ENCODE results near the gene IPO11. TPM values are rescaled to one million over a fixed set of nuclear protein-coding genes. Genes with fewer than 3 reads are reported as not detected.

IPO11 gene
- total and polyA plus RNA-seq, 2 of the 13 experiments (the other 11 are each of a cell fraction or from before 2014, with no cell fraction given), result 13.9 to 24.4 TPM

DNA sequence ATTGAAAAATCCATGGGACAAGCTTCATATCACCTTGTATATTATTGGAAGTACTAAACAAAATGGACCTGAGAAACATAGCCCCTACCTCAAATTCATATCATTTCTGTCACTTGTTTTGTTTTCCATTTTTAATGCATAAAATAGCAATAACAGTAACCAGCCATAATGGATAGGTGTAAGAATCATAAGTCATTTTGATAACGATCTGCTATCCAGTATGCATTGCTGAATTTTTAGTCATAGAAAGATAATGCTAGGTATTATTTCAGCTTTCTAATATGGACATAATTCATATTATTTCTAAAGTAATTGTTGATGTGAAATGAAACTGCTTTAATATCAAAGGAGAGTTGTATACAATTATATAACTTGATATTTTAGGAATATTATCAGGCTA is 164.9 kb downstream of the IPO11 start:
- FAIRE-seq (no peak), DNase-seq (ENCODE audit: low spot score) (no peak), ATAC-seq (no peak)
- Histone ChIP-seq H3K36me3 (replicated peaks in 1 of 2; ENCODE audit: control insufficient read depth in 1 of 2, insufficient read depth in 2 of 2, low read length in 2 of 2) (peaks cover 0 to 17% of the 10 kb centered on the region in 2 experiments; a peak in 4 of 5 replicates), H3K9ac (ENCODE audit: insufficient read depth, low read depth, low read length) (no peak overlapping the region), H3K4me3 (replicated peaks in 1 of 3; ENCODE audit: insufficient read depth in 1 of 3, low read depth in 2 of 3, low read length in 3 of 3) (no peak overlapping the region), H3K4me2 (ENCODE audit: low read depth, low read length) (no peak overlapping the region), H3K27ac (ENCODE audit: extremely low read length, insufficient read depth, low read length) (no peak overlapping the region), H3K9me3 (ENCODE audit: low read length) (no peaks in the 10 kb centered on the region), H3K79me2 (ENCODE audit: insufficient read depth, low read length) (no peaks in the 10 kb centered on the region), H3K27me3 (ENCODE audit: control insufficient read depth in 1 of 2, insufficient read depth in 2 of 2, low read length in 2 of 2) (no peaks in the 10 kb centered on the region), H4K20me1 (ENCODE audit: insufficient read depth, low read length) (no peaks in the 10 kb centered on the region), H2AFZ (ENCODE audit: low read length) (no peak overlapping the region), H3K4me1 (ENCODE audit: insufficient read depth, low read length) (no peaks in the 10 kb centered on the region)
- intact Hi-C loops (cut with micrococcal nuclease; ENCODE audit: unreplicated experiment), result no loop called here
- BruUV-seq (replicated peaks), result no TSS peak
- TF ChIP-seq CCDC6 (CRISPR knock-in tag; IDR thresholded peaks at IDR 0.05) (no peak), DR1 (CRISPR knock-in tag; IDR thresholded peaks at IDR 0.05) (no peak), CREM (IDR thresholded peaks at IDR 0.05) (no peak), CREM (CRISPR knock-in tag; IDR thresholded peaks at IDR 0.05) (no peak), ZNF253 (CRISPR knock-in tag; IDR thresholded peaks at IDR 0.05; ENCODE audit: borderline replicate concordance) (no peak), KLF9 (CRISPR knock-in tag; IDR thresholded peaks at IDR 0.05; ENCODE audit: low read depth) (no peak), SMARCE1 (IDR thresholded peaks at IDR 0.05; ENCODE audit: borderline replicate concordance) (no peak), ZSCAN12 (CRISPR knock-in tag; IDR thresholded peaks at IDR 0.05) (no peak), SCMH1 (CRISPR knock-in tag; IDR thresholded peaks at IDR 0.05; ENCODE audit: borderline replicate concordance) (no peak), ATRX (CRISPR knock-in tag; IDR thresholded peaks at IDR 0.05; ENCODE audit: borderline replicate concordance) (no peak), MED13 (CRISPR knock-in tag; IDR thresholded peaks at IDR 0.05) (no peak), ZNF260 (CRISPR knock-in tag; IDR thresholded peaks at IDR 0.05; ENCODE audit: borderline replicate concordance, low read depth) (no peak), ZNF670 (CRISPR knock-in tag; IDR thresholded peaks at IDR 0.05; ENCODE audit: borderline replicate concordance) (no peak), ZNF549 (CRISPR knock-in tag; IDR thresholded peaks at IDR 0.05) (no peak), MAZ (IDR thresholded peaks at IDR 0.05; ENCODE audit: borderline replicate concordance, low read depth, low read length) (no peak), MAZ (CRISPR knock-in tag; IDR thresholded peaks at IDR 0.05; ENCODE audit: low read depth) (no peak)
- TF ChIP-seq, protein P1, sequence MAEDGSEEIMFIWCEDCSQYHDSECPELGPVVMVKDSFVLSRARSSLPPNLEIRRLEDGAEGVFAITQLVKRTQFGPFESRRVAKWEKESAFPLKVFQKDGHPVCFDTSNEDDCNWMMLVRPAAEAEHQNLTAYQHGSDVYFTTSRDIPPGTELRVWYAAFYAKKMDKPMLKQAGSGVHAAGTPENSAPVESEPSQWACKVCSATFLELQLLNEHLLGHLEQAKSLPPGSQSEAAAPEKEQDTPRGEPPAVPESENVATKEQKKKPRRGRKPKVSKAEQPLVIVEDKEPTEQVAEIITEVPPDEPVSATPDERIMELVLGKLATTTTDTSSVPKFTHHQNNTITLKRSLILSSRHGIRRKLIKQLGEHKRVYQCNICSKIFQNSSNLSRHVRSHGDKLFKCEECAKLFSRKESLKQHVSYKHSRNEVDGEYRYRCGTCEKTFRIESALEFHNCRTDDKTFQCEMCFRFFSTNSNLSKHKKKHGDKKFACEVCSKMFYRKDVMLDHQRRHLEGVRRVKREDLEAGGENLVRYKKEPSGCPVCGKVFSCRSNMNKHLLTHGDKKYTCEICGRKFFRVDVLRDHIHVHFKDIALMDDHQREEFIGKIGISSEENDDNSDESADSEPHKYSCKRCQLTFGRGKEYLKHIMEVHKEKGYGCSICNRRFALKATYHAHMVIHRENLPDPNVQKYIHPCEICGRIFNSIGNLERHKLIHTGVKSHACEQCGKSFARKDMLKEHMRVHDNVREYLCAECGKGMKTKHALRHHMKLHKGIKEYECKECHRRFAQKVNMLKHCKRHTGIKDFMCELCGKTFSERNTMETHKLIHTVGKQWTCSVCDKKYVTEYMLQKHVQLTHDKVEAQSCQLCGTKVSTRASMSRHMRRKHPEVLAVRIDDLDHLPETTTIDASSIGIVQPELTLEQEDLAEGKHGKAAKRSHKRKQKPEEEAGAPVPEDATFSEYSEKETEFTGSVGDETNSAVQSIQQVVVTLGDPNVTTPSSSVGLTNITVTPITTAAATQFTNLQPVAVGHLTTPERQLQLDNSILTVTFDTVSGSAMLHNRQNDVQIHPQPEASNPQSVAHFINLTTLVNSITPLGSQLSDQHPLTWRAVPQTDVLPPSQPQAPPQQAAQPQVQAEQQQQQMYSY (CRISPR knock-in tag; IDR thresholded peaks at IDR 0.05), result no peak
- ChIA-PET POLR2A (no interaction called here), CTCF (ENCODE audit: low intra/inter-chr PET ratio, low total read pairs) (no interaction called here)
- 98% methylated on average over 1 of the region's 1 CpG for WGBS (ENCODE audit: low lambda C conversion rate)
- in situ Hi-C loops (cut with HindIII; ENCODE audit: extremely low pct_ligation_motif_present, low pct_unique_long_range_greater_than_20kb), result no loop called here

Measured in HepG2 (cell line).